ENCODE results near the gene PRX.

Gene PRX

GRCh38 chr19:40363069-40363468 lies 50.1 kb downstream of the PRX start:
- DNase-seq = no peak

GRCh38 chr19:40362160-40362559 lies 51.0 kb downstream of the PRX start:
- no peak for DNase-seq

DNA sequence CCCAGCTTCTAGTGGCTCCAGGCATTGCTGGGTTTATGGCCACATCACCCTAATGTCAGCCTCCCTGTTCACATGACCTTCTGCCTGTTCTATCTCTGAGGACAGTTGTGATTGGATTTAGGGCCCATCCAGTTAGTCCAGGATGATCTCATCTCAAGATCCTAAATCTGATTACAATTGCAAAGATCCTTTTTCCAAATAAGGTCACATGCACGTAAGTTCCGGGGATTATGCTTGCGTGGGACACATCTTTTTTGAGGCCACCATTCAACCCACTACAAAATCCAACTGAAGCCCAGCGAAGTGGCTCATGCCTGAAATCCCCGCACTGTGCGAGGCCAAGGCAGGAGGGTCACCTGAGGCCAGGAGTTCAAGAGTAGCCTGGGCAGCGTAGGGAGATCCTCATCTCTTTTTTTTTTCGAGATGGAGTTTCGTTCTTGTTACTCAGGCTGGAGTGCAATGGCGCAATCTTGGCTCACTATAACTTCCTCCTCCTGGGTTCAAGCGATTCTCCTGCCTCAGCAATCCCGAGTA lies 52.4 kb downstream of the PRX start:
- DNase-seq = no peak

GRCh38 chr19:40360020-40360707 lies 53.0 kb downstream of the PRX start:
- DNase-seq = no peak

- DNase-seq = no peak
These were observed 54.4 kb downstream of the PRX start for GRCh38 chr19:40358773-40359172.

- no peak for DNase-seq
These were observed 55.5 kb downstream of the PRX start for GRCh38 chr19:40357640-40358039.

GRCh38 chr19:40356681-40357595 lies 56.2 kb downstream of the PRX start:
- no peak for DNase-seq

GRCh38 chr19:40355975-40356680 lies 57.0 kb downstream of the PRX start:
- no peak for DNase-seq

- DNase-seq = peak; percentile 59
These were observed 64.1 kb downstream of the PRX start for GRCh38 chr19:40348961-40349507.

- DNase-seq = peak; percentile 94
These were observed 64.9 kb downstream of the PRX start, which contains the start of the genes C19orf47 and PLD3 for GRCh38 chr19:40348125-40348913. TSS of gene C19orf47 (minus strand) at chr19:40348397. CDS start at chr19:40341857, 6,540 bp downstream. TSS of gene PLD3 (plus strand) at chr19:40348695. CDS start at chr19:40366484, 17,789 bp downstream.

DNA sequence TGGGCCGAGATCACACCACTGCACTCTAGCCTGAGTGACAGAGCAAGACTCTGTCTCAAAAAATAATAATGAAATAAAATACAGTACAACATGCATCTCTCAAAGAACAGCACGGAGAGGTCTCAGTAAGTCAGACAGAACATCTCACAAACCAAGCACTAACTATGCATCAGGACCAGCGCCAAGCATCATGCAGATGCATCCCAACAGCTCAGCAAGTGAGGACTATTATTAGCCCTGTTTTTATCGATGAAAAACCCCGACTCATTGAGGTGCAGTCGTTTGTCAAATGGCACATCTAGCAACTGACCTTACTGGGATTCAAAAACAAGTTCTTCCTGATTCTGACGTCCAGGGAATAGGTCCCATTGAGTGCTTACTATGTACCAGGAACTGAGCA lies 68.8 kb downstream of the PRX start:
- DNase-seq = no peak
